HG02610 (cell line): ENCODE data around the gene CEP295NL.
"Not testable (repeated sequence)": the region's sequence is repeated elsewhere in the genome, so short reads cannot be mapped to it uniquely, and the experiment has no call there.

Experiments used
- ATAC-seq: cut with Tn5 transposase; IDR thresholded peaks from one replicate; pipeline ENCODE4 v1.9.1; 2021; ENCODE audit warnings: mild to moderate bottlenecking, moderate library complexity; ENCODE audit not compliant: unreplicated experiment

Gene CEP295NL

GRCh38 chr17:78903101-78903779 is at the start of gene CEP295NL:
Gene CEP295NL (minus strand): TSS chr17:78903201. CDS start chr17:78901828, 1,373 bp downstream.
- ATAC-seq = no peak

GRCh38 chr17:78952706-78953105 is 49.7 kb upstream of the CEP295NL start:
- no peak for ATAC-seq

GRCh38 chr17:78951967-78952551 is 49.1 kb upstream of the CEP295NL start:
- ATAC-seq = no peak

GRCh38 chr17:78950870-78951269 is 47.9 kb upstream of the CEP295NL start:
- no peak for ATAC-seq

GRCh38 chr17:78947235-78948149 is 44.5 kb upstream of the CEP295NL start:
- no peak for ATAC-seq

- ATAC-seq = no peak
Measured at GRCh38 chr17:78946631-78947030, 43.6 kb upstream of the CEP295NL start.

- ATAC-seq = no peak
Measured at GRCh38 chr17:78946131-78946530, 43.1 kb upstream of the CEP295NL start.

GRCh38 chr17:78945455-78945854 is 42.5 kb upstream of the CEP295NL start:
- not testable (repeated sequence) for ATAC-seq

GRCh38 chr17:78944956-78945355 is 42.0 kb upstream of the CEP295NL start:
- no peak for ATAC-seq

- ATAC-seq = no peak
Measured at GRCh38 chr17:78944026-78944425, 41.0 kb upstream of the CEP295NL start.

GRCh38 chr17:78940708-78941107 is 37.7 kb upstream of the CEP295NL start:
- no peak for ATAC-seq

GRCh38 chr17:78940258-78940657 is 37.3 kb upstream of the CEP295NL start:
- no peak for ATAC-seq

GRCh38 chr17:78939615-78940014 is 36.6 kb upstream of the CEP295NL start:
- no peak for ATAC-seq

- no peak for ATAC-seq
Measured at GRCh38 chr17:78937561-78937960, 34.6 kb upstream of the CEP295NL start.

GRCh38 chr17:78935419-78936323 is 32.7 kb upstream of the CEP295NL start:
- no peak for ATAC-seq

- ATAC-seq = no peak
Measured at GRCh38 chr17:78934681-78935418, 31.8 kb upstream of the CEP295NL start.

- no peak for ATAC-seq
Measured at GRCh38 chr17:78933959-78934568, 31.1 kb upstream of the CEP295NL start.

- ATAC-seq = no peak
Measured at GRCh38 chr17:78933025-78933958, 30.3 kb upstream of the CEP295NL start.
